ENCODE data around the gene B3GNT3.

B3GNT3 gene

GRCh38 chr19:17806945-17807344 lies 12.0 kb downstream of the B3GNT3 start:
- H3K27ac ChIP-seq: no peak overlapping the region
- TF ChIP-seq CTCF (conservative IDR thresholded peaks at IDR 0.05): no peak

DNA sequence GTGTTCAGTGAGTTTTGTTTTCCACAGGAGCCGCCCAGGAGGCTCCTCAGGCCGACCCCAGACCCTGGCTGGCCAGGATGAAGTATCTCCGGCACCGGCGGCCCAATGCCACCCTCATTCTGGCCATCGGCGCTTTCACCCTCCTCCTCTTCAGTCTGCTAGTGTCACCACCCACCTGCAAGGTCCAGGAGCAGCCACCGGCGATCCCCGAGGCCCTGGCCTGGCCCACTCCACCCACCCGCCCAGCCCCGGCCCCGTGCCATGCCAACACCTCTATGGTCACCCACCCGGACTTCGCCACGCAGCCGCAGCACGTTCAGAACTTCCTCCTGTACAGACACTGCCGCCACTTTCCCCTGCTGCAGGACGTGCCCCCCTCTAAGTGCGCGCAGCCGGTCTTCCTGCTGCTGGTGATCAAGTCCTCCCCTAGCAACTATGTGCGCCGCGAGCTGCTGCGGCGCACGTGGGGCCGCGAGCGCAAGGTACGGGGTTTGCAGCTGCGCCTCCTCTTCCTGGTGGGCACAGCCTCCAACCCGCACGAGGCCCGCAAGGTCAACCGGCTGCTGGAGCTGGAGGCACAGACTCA lies 12.9 kb downstream of the B3GNT3 start:
- no peak for TF ChIP-seq CTCF (conservative IDR thresholded peaks at IDR 0.05)

GRCh38 chr19:17811103-17811502 lies 16.2 kb downstream of the B3GNT3 start:
- TF ChIP-seq CTCF (conservative IDR thresholded peaks at IDR 0.05): no peak
- H3K27ac ChIP-seq: no peak overlapping the region

More for the DNA sequence above, 12.9 kb downstream of the B3GNT3 start:
- no peak overlapping the region for H3K27ac ChIP-seq

GRCh38 chr19:17811681-17812080 lies 16.7 kb downstream of the B3GNT3 start:
- TF ChIP-seq CTCF (conservative IDR thresholded peaks at IDR 0.05): no peak

GRCh38 chr19:17812099-17812498 lies 17.2 kb downstream of the B3GNT3 start:
- no peak overlapping the region for H3K27ac ChIP-seq
- TF ChIP-seq CTCF (conservative IDR thresholded peaks at IDR 0.05): no peak

More at GRCh38 chr19:17811681-17812080, 16.7 kb downstream of the B3GNT3 start:
- no peak overlapping the region for H3K27ac ChIP-seq

- no peak for TF ChIP-seq CTCF (conservative IDR thresholded peaks at IDR 0.05)
- H3K27ac ChIP-seq: no peak overlapping the region
These were observed 22.9 kb downstream of the B3GNT3 start for GRCh38 chr19:17817668-17818363.

DNA sequence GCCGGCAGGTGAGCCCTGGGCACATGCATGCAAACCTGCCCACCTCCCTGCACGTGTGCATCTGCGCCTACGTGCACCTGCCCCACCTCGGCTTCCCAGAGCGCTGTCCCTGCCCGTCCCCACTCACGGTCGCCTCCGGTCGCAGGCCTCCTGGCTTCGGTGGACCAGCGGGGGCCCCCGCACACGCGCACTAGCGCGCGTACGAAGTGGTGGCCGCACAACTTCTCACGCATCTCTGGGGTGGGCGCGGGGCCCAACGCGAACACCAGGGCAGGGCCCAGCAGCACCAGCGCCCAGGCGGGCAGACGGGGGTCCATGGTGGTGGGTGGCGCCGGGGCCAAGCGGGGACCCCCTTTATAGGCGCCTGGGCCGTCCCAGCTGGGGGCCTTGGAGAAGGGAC lies 26.3 kb downstream of the B3GNT3 start, which contains the start of gene INSL3:
INSL3 (minus strand) TSS at position 330 of the 400 bp plus-strand sequence; CDS start at position 317, 13 bp downstream.
- no peak for TF ChIP-seq CTCF (conservative IDR thresholded peaks at IDR 0.05)
- H3K27ac ChIP-seq: no peak within 1 kb of the TSS
